HCT116 (cell line): ENCODE results near the gene TXNDC16.

ENCODE experiments used
- CEBPB ChIP-seq: IDR thresholded peaks from 2 replicates; pipeline ENCODE4 v1.6.1; 2012; ENCODE audit warnings: low read depth
- EZH2 ChIP-seq: fragments of 200-600 bp; sonication (generic); IDR thresholded peaks from 2 replicates; pipeline ENCODE4 v1.6.1; 2017; ENCODE audit warnings: antibody characterized with exemption, mixed run types
- EZH2phosphoT487 ChIP-seq: fragments of 200-600 bp; IDR thresholded peaks from 2 replicates; pipeline ENCODE4 v1.6.1; 2018; ENCODE audit warnings: antibody characterized with exemption, borderline replicate concordance
- JUND ChIP-seq: IDR thresholded peaks from 2 replicates; pipeline ENCODE4 v1.6.1; 2012
- POLR2A ChIP-seq: IDR thresholded peaks from 2 replicates; pipeline ENCODE4 v1.7.0; 2011; ENCODE audit warnings: borderline replicate concordance; ENCODE audit not compliant: insufficient read depth, insufficient read length; ENCODE audit errors: extremely low read depth
- POLR2AphosphoS5 ChIP-seq: IDR thresholded peaks from 2 replicates; pipeline ENCODE4 v1.6.1; 2011; ENCODE audit warnings: mild to moderate bottlenecking, low read depth, low read length, moderate library complexity
- RAD21 ChIP-seq: IDR thresholded peaks from 2 replicates; pipeline ENCODE4 v1.6.1; 2012; ENCODE audit warnings: low read depth, mild to moderate bottlenecking
- SIN3A ChIP-seq: IDR thresholded peaks from 2 replicates; pipeline ENCODE4 v1.6.1; 2012; ENCODE audit warnings: low read depth
- SP1 ChIP-seq: IDR thresholded peaks from 2 replicates; pipeline ENCODE4 v1.6.1; 2012; ENCODE audit warnings: low read depth
- TCF7L2 ChIP-seq: IDR thresholded peaks from 2 replicates; pipeline ENCODE4 v1.7.0; 2011; ENCODE audit warnings: borderline replicate concordance, inconsistent platforms; ENCODE audit not compliant: insufficient read depth, insufficient read length; ENCODE audit errors: extremely low read depth
- YY1 ChIP-seq: IDR thresholded peaks from 2 replicates; pipeline ENCODE4 v1.6.1; 2011; ENCODE audit warnings: low read length, low read depth, moderate library complexity, mild to moderate bottlenecking; ENCODE audit not compliant: insufficient replicate concordance; ENCODE audit errors: extremely low read depth
- TF ChIP-seq, protein P1 (sequence below), 3 experiments: fragments of 200-600 bp in 1 of 3; sonication (generic) in 1 of 3; IDR thresholded peaks in 2 of 3; conservative IDR thresholded peaks in 1 of 3; 2 replicates each; pipeline ENCODE4 v1.5.1; 2012 to 2017; ENCODE audit warnings: low read depth in 2 of 3, low read length in 2 of 3, antibody characterized with exemption in 1 of 3, borderline replicate concordance in 1 of 3, control low read depth in 1 of 3, mild to moderate bottlenecking in 1 of 3, mixed read lengths in 1 of 3, mixed run types in 1 of 3, moderate library complexity in 1 of 3; ENCODE audit not compliant: insufficient read depth in 1 of 3
- TF ChIP-seq, protein P2 (sequence below): IDR thresholded peaks from 2 replicates; pipeline ENCODE4 v1.6.1; 2012

DNA sequence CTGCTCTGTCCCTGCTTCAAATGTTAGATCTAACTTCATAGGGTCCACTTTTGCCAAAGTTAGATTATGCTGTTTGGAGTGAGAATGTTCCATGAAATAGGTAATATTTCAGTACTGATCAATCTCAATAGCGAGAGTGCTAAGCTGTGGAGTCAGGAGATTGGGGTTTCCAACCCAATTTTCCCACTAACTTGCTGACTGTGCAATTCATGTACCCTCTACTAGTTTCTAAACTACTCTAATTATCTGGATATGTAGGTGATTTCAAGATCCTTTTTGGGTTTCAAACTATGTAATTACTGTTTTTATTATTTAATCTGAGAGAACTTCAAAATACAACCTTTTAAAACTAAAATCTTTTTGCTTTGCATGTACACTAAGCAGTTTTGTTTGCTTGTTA lies 46.3 kb upstream of the TXNDC16 start:
- TF ChIP-seq POLR2AphosphoS5 (no peak), EZH2phosphoT487 (no peak), YY1 (no peak), JUND (no peak), CEBPB (no peak), POLR2A (no peak), EZH2 (no peak), SP1 (no peak), RAD21 (no peak), SIN3A (no peak), TCF7L2 (no peak)
- TF ChIP-seq, protein P1, sequence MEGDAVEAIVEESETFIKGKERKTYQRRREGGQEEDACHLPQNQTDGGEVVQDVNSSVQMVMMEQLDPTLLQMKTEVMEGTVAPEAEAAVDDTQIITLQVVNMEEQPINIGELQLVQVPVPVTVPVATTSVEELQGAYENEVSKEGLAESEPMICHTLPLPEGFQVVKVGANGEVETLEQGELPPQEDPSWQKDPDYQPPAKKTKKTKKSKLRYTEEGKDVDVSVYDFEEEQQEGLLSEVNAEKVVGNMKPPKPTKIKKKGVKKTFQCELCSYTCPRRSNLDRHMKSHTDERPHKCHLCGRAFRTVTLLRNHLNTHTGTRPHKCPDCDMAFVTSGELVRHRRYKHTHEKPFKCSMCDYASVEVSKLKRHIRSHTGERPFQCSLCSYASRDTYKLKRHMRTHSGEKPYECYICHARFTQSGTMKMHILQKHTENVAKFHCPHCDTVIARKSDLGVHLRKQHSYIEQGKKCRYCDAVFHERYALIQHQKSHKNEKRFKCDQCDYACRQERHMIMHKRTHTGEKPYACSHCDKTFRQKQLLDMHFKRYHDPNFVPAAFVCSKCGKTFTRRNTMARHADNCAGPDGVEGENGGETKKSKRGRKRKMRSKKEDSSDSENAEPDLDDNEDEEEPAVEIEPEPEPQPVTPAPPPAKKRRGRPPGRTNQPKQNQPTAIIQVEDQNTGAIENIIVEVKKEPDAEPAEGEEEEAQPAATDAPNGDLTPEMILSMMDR (IDR thresholded peaks at IDR 0.05 in 2 of 3, conservative IDR thresholded peaks at IDR 0.05 in 1 of 3; ENCODE audit: borderline replicate concordance in 1 of 3, insufficient read depth in 1 of 3, low read depth in 2 of 3, low read length in 2 of 3): no peak
- TF ChIP-seq, protein P2, sequence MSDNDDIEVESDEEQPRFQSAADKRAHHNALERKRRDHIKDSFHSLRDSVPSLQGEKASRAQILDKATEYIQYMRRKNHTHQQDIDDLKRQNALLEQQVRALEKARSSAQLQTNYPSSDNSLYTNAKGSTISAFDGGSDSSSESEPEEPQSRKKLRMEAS: no peak
